ENCODE measurements around the gene UHRF1. TPM values are rescaled to one million over a fixed set of nuclear protein-coding genes. Genes with fewer than 3 reads are reported as not detected.
"Not testable (repeated sequence)": the region's sequence is repeated elsewhere in the genome, so short reads cannot be mapped to it uniquely, and the experiment has no call there.

Gene UHRF1
- total RNA-seq, 1 experiment from 2014 or later, result 109 TPM

DNA sequence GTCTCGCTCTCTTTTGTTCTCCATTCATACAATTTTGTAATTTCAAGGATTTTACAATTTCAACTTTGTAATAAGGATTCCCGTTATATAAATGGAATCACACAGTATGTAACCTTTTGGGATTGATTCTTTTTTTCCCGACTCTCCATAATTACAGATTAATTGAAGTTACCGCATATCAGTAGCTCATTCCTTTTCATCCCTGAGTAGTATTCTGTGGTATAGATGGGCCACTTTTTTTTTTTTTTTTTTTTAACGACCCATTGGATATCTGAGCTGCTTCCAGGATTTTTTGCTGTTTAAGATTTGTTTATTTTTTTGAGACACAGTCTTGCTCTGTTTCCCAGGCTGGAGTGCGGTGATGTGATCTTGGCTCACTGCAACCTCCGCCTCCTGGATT is 27.8 kb downstream of the UHRF1 start:
- Histone ChIP-seq H3K79me2 (ENCODE audit: insufficient read depth, low read length) (peaks cover 91% of the 10 kb centered on the region), H3K4me3 (replicated peaks in 1 of 2; ENCODE audit: low read depth in 1 of 2, low read length in 2 of 2) (no peak overlapping the region), H4K20me1 (ENCODE audit: insufficient read depth) (0 out of 2 replicates have a peak, but pooled peaks cover 4% of the 10 kb centered on the region), H3K9ac (ENCODE audit: low read length) (no peak overlapping the region), H3K9me3 (ENCODE audit: control insufficient read depth in 1 of 2, insufficient read depth in 1 of 2, low read depth in 1 of 2, low read length in 2 of 2) (no peaks in the 10 kb centered on the region), H2AFZ (ENCODE audit: low read depth, low read length, poor library complexity, severe bottlenecking) (no peak overlapping the region), H3K4me2 (ENCODE audit: low read length) (no peak overlapping the region), H3K27me3 (ENCODE audit: insufficient read depth, low read length) (no peaks in the 10 kb centered on the region), H3K36me3 (ENCODE audit: control insufficient read depth in 1 of 2, insufficient read depth in 2 of 2, low read length in 2 of 2) (peaks cover 13 to 43% of the 10 kb centered on the region in 2 experiments), H3K4me1 (ENCODE audit: control insufficient read depth in 1 of 2, insufficient read depth in 2 of 2, low read length in 2 of 2) (no peaks in the 10 kb centered on the region), H3K27ac (ENCODE audit: low read depth, low read length) (no peak overlapping the region), H3K9me2 (ENCODE audit: insufficient read depth) (no peaks in the 10 kb centered on the region)
- RAD21 ChIA-PET (ENCODE audit: low non-redundant PET in 1 of 2, low total read pairs in 2 of 2, uncharacterized antibody in 2 of 2, unreplicated experiment in 2 of 2), result no interaction called here
- no peak for TF ChIP-seq ELF1 (IDR thresholded peaks at IDR 0.05; ENCODE audit: borderline replicate concordance, low read depth)
- TF ChIP-seq CEBPB (IDR thresholded peaks at IDR 0.05; ENCODE audit: low read depth), result no peak
- TF ChIP-seq, protein P1, sequence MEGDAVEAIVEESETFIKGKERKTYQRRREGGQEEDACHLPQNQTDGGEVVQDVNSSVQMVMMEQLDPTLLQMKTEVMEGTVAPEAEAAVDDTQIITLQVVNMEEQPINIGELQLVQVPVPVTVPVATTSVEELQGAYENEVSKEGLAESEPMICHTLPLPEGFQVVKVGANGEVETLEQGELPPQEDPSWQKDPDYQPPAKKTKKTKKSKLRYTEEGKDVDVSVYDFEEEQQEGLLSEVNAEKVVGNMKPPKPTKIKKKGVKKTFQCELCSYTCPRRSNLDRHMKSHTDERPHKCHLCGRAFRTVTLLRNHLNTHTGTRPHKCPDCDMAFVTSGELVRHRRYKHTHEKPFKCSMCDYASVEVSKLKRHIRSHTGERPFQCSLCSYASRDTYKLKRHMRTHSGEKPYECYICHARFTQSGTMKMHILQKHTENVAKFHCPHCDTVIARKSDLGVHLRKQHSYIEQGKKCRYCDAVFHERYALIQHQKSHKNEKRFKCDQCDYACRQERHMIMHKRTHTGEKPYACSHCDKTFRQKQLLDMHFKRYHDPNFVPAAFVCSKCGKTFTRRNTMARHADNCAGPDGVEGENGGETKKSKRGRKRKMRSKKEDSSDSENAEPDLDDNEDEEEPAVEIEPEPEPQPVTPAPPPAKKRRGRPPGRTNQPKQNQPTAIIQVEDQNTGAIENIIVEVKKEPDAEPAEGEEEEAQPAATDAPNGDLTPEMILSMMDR (IDR thresholded peaks at IDR 0.05 in 2 of 3, conservative IDR thresholded peaks at IDR 0.05 in 1 of 3; ENCODE audit: borderline replicate concordance in 1 of 3, insufficient read depth in 1 of 3, low read depth in 2 of 3, low read length in 2 of 3), result no peak
- TF ChIP-seq FOSL1 (IDR thresholded peaks at IDR 0.05; ENCODE audit: low read depth), result no peak
- TF ChIP-seq EZH2phosphoT487 (IDR thresholded peaks at IDR 0.05; ENCODE audit: borderline replicate concordance), result no peak
- TF ChIP-seq, protein P2, sequence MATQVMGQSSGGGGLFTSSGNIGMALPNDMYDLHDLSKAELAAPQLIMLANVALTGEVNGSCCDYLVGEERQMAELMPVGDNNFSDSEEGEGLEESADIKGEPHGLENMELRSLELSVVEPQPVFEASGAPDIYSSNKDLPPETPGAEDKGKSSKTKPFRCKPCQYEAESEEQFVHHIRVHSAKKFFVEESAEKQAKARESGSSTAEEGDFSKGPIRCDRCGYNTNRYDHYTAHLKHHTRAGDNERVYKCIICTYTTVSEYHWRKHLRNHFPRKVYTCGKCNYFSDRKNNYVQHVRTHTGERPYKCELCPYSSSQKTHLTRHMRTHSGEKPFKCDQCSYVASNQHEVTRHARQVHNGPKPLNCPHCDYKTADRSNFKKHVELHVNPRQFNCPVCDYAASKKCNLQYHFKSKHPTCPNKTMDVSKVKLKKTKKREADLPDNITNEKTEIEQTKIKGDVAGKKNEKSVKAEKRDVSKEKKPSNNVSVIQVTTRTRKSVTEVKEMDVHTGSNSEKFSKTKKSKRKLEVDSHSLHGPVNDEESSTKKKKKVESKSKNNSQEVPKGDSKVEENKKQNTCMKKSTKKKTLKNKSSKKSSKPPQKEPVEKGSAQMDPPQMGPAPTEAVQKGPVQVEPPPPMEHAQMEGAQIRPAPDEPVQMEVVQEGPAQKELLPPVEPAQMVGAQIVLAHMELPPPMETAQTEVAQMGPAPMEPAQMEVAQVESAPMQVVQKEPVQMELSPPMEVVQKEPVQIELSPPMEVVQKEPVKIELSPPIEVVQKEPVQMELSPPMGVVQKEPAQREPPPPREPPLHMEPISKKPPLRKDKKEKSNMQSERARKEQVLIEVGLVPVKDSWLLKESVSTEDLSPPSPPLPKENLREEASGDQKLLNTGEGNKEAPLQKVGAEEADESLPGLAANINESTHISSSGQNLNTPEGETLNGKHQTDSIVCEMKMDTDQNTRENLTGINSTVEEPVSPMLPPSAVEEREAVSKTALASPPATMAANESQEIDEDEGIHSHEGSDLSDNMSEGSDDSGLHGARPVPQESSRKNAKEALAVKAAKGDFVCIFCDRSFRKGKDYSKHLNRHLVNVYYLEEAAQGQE (IDR thresholded peaks at IDR 0.05; ENCODE audit: low read depth), result no peak
- TF ChIP-seq EZH2 (IDR thresholded peaks at IDR 0.05), result no peak
- no peak for TF ChIP-seq TCF7L2 (IDR thresholded peaks at IDR 0.05; ENCODE audit: borderline replicate concordance, extremely low read depth, insufficient read depth, insufficient read length)
- TF ChIP-seq CBX3 (IDR thresholded peaks at IDR 0.05; ENCODE audit: low read depth), result no peak
- TF ChIP-seq POLR2AphosphoS5 (IDR thresholded peaks at IDR 0.05; ENCODE audit: low read depth, low read length), result no peak
- no peak for TF ChIP-seq RAD21 (IDR thresholded peaks at IDR 0.05; ENCODE audit: low read depth)
- TF ChIP-seq ZFX (IDR thresholded peaks at IDR 0.05), result no peak
- no peak for TF ChIP-seq JUND (IDR thresholded peaks at IDR 0.05)
- DNase-seq (ENCODE audit: low read depth, low spot score), result no peak
- no peak for ATAC-seq
- intact Hi-C loops (cut with micrococcal nuclease), result no loop called here
- CTCF ChIA-PET, result interaction anchor here (0.7 kb wide), 1 partner anchor 128 kb away, joined by 5 read pairs; no protein-coding TSS in a partner anchor
- no TSS peak for BruUV-seq (replicated peaks)
- POLR2A ChIA-PET, result no interaction called here

- DNase-seq (ENCODE audit: low read depth, low spot score); H3K9me3 ChIP-seq (ENCODE audit: control insufficient read depth in 1 of 2, insufficient read depth in 1 of 2, low read depth in 1 of 2, low read length in 2 of 2); H4K20me1 ChIP-seq (ENCODE audit: insufficient read depth); ATAC-seq; H3K4me1 ChIP-seq (ENCODE audit: control insufficient read depth in 1 of 2, insufficient read depth in 2 of 2, low read length in 2 of 2); H3K4me3 ChIP-seq (replicated peaks in 1 of 2; ENCODE audit: low read depth in 1 of 2, low read length in 2 of 2); H3K9ac ChIP-seq (ENCODE audit: low read length); H2AFZ ChIP-seq (ENCODE audit: low read depth, low read length, poor library complexity, severe bottlenecking); RAD21 ChIA-PET (ENCODE audit: low non-redundant PET in 1 of 2, low total read pairs in 2 of 2, uncharacterized antibody in 2 of 2, unreplicated experiment in 2 of 2); H3K27ac ChIP-seq (ENCODE audit: low read depth, low read length); H3K9me2 ChIP-seq (ENCODE audit: insufficient read depth); BruUV-seq (replicated peaks); H3K4me2 ChIP-seq (ENCODE audit: low read length); intact Hi-C loops (cut with micrococcal nuclease); H3K27me3 ChIP-seq (ENCODE audit: insufficient read depth, low read length): not testable (repeated sequence)
- POLR2A ChIA-PET, result interaction anchor here (1.1 kb wide), 1 partner anchor 30 kb away, joined by 4 read pairs; the partner anchor contains the start of gene KDM4B
- peaks cover 90% of the 10 kb centered on the region for H3K79me2 ChIP-seq (ENCODE audit: insufficient read depth, low read length)
- H3K36me3 ChIP-seq (ENCODE audit: control insufficient read depth in 1 of 2, insufficient read depth in 2 of 2, low read length in 2 of 2), result peaks cover 14 to 33% of the 10 kb centered on the region in 2 experiments
- CTCF ChIA-PET, result interaction anchor here (1.5 kb wide), 1 partner anchor 129 kb away, joined by 6 read pairs; no protein-coding TSS in a partner anchor
These were observed 29.2 kb downstream of the UHRF1 start for GRCh38 chr19:4938461-4938860.
